ENCODE results near the gene NAGLU. TPM values are rescaled to one million over a fixed set of nuclear protein-coding genes. Genes with fewer than 3 reads are reported as not detected.

The NAGLU gene
- total RNA-seq, 1 donor from 2014 or later, result 14.1 TPM

DNA sequence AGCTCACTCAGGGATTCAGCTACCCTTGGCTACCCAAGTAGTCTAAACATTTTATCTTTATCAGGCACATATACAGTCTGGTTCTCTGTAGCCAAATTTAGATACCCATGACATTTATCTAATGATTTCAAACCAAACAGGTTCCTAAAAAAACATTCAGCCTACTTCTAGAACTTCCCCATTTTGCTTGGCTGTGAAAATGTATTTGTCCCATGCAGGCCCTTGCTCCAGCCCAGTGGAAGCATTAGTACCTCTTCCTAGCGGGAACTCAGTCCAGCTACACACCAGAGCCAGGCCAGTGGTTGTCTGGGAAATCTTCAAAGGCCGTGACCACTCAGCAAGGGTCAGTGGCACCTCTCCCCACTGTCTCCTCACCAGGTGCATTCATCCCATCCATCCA lies 26.2 kb upstream of the NAGLU start:
- Histone ChIP-seq H3K4me1 (ENCODE audit: control insufficient read depth in 3 of 3, insufficient read depth in 3 of 3, low read length in 3 of 3) (peaks cover 4 to 15% (median 14%) of the 10 kb centered on the region in 3 donors), H3K36me3 (ENCODE audit: control insufficient read depth in 3 of 3, insufficient read depth in 3 of 3, low read length in 3 of 3) (peaks cover 57 to 73% (median 66%) of the 10 kb centered on the region in 3 donors), H3K9ac (ENCODE audit: low read depth in 1 of 3, low read length in 3 of 3) (no peak overlapping the region), H3K9me3 (ENCODE audit: control insufficient read depth in 3 of 3, low read length in 3 of 3) (no peaks in the 10 kb centered on the region), H3K4me3 (ENCODE audit: low read length in 3 of 3) (no peak overlapping the region), H3K27me3 (ENCODE audit: control insufficient read depth in 3 of 3, insufficient read depth in 3 of 3, low read length in 3 of 3) (no peaks in the 10 kb centered on the region), H3K27ac (ENCODE audit: low read depth, low read length) (no peak overlapping the region)

GRCh38 chr17:42512246-42512645 lies 23.8 kb upstream of the NAGLU start:
- H3K36me3 ChIP-seq (ENCODE audit: control insufficient read depth in 3 of 3, insufficient read depth in 3 of 3, low read length in 3 of 3), result peaks cover 60 to 75% (median 66%) of the 10 kb centered on the region in 3 donors
- no peak overlapping the region for H3K4me3 ChIP-seq (ENCODE audit: low read length in 3 of 3)
- H3K27ac ChIP-seq (ENCODE audit: low read depth, low read length), result peak overlapping the region; percentile 61
- no peak overlapping the region for H3K9ac ChIP-seq (ENCODE audit: low read depth in 1 of 3, low read length in 3 of 3)
- peaks cover 18 to 28% (median 22%) of the 10 kb centered on the region in 3 donors for H3K4me1 ChIP-seq (ENCODE audit: control insufficient read depth in 3 of 3, insufficient read depth in 3 of 3, low read length in 3 of 3)
- no peaks in the 10 kb centered on the region for H3K9me3 ChIP-seq (ENCODE audit: control insufficient read depth in 3 of 3, low read length in 3 of 3)
- no peaks in the 10 kb centered on the region for H3K27me3 ChIP-seq (ENCODE audit: control insufficient read depth in 3 of 3, insufficient read depth in 3 of 3, low read length in 3 of 3)

DNA sequence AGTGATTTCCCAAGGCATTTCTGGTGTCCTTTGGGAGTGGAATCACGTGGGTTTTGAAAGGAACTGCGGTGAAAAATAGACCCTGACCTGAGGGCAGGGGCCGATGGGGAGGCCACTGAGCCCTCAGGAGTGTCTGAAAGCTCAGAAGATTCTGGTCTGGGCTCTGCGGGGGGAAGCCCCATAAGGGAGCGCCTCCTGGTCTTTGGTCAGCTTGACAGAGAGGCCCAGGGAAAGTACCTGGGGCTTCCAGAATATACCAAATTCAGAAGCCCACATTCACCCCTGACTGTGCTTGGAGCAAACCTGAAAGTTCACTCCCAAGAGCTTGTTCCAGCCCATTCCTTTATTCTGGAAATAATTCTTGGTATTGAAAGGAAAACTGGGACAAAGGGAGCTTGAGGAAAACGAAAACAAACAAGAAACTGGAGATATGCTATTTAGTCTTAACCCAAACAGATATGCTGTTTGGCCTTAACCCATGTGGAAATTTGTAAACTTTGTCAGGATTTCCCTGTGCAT lies 23.2 kb upstream of the NAGLU start:
- peaks cover 55 to 75% (median 60%) of the 10 kb centered on the region in 3 donors for H3K36me3 ChIP-seq (ENCODE audit: control insufficient read depth in 3 of 3, insufficient read depth in 3 of 3, low read length in 3 of 3)
- no peaks in the 10 kb centered on the region for H3K9me3 ChIP-seq (ENCODE audit: control insufficient read depth in 3 of 3, low read length in 3 of 3)
- H3K4me1 ChIP-seq (ENCODE audit: control insufficient read depth in 3 of 3, insufficient read depth in 3 of 3, low read length in 3 of 3), result peaks cover 24 to 33% (median 25%) of the 10 kb centered on the region in 3 donors
- H3K4me3 ChIP-seq (ENCODE audit: low read length in 3 of 3), result no peak overlapping the region
- peak overlapping the region in 1 of 3 donors; percentile 33 for H3K9ac ChIP-seq (ENCODE audit: low read depth in 1 of 3, low read length in 3 of 3)
- H3K27me3 ChIP-seq (ENCODE audit: control insufficient read depth in 3 of 3, insufficient read depth in 3 of 3, low read length in 3 of 3), result no peaks in the 10 kb centered on the region
- peak overlapping the region; percentile 61 for H3K27ac ChIP-seq (ENCODE audit: low read depth, low read length)

GRCh38 chr17:42513686-42514085 lies 22.4 kb upstream of the NAGLU start:
- H3K36me3 ChIP-seq (ENCODE audit: control insufficient read depth in 3 of 3, insufficient read depth in 3 of 3, low read length in 3 of 3), result peaks cover 47 to 72% (median 51%) of the 10 kb centered on the region in 3 donors
- no peak overlapping the region for H3K9ac ChIP-seq (ENCODE audit: low read depth in 1 of 3, low read length in 3 of 3)
- no peaks in the 10 kb centered on the region for H3K27me3 ChIP-seq (ENCODE audit: control insufficient read depth in 3 of 3, insufficient read depth in 3 of 3, low read length in 3 of 3)
- no peaks in the 10 kb centered on the region for H3K9me3 ChIP-seq (ENCODE audit: control insufficient read depth in 3 of 3, low read length in 3 of 3)
- H3K4me3 ChIP-seq (ENCODE audit: low read length in 3 of 3), result no peak overlapping the region
- peaks cover 33 to 42% (median 33%) of the 10 kb centered on the region in 3 donors for H3K4me1 ChIP-seq (ENCODE audit: control insufficient read depth in 3 of 3, insufficient read depth in 3 of 3, low read length in 3 of 3)
- no peak overlapping the region for H3K27ac ChIP-seq (ENCODE audit: low read depth, low read length)

- Histone ChIP-seq H3K36me3 (ENCODE audit: control insufficient read depth in 3 of 3, insufficient read depth in 3 of 3, low read length in 3 of 3) (peaks cover 41 to 66% (median 45%) of the 10 kb centered on the region in 3 donors), H3K27ac (ENCODE audit: low read depth, low read length) (no peak overlapping the region), H3K4me1 (ENCODE audit: control insufficient read depth in 3 of 3, insufficient read depth in 3 of 3, low read length in 3 of 3) (peaks cover 39 to 48% (median 39%) of the 10 kb centered on the region in 3 donors), H3K27me3 (ENCODE audit: control insufficient read depth in 3 of 3, insufficient read depth in 3 of 3, low read length in 3 of 3) (no peaks in the 10 kb centered on the region), H3K9me3 (ENCODE audit: control insufficient read depth in 3 of 3, low read length in 3 of 3) (no peaks in the 10 kb centered on the region), H3K9ac (ENCODE audit: low read depth in 1 of 3, low read length in 3 of 3) (no peak overlapping the region), H3K4me3 (ENCODE audit: low read length in 3 of 3) (no peak overlapping the region)
These were observed 21.8 kb upstream of the NAGLU start for GRCh38 chr17:42514279-42514678.

DNA sequence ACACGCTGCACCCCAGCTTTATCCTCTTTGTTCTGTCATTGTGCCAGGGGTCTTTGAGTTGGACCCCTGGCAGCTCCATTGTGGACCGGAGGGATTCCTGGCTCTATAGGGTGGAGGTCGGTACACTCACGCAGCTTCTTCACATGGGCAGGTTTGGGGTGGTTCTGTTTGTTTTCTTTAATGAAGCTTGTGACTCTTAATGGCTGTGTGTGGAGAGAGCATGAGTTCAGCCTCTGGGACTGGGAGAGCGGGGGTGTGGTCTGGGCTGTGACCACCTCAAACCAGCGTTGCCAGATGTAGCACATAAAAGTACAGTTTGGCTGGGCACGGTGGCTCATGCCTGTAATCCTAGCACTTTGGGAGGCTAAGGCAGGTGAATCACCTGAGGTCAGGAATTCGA lies 21.2 kb upstream of the NAGLU start:
- Histone ChIP-seq H3K4me1 (ENCODE audit: control insufficient read depth in 3 of 3, insufficient read depth in 3 of 3, low read length in 3 of 3) (peaks cover 45 to 54% (median 45%) of the 10 kb centered on the region in 3 donors), H3K27ac (ENCODE audit: low read depth, low read length) (no peak overlapping the region), H3K9ac (ENCODE audit: low read depth in 1 of 3, low read length in 3 of 3) (no peak overlapping the region), H3K4me3 (ENCODE audit: low read length in 3 of 3) (no peak overlapping the region), H3K27me3 (ENCODE audit: control insufficient read depth in 3 of 3, insufficient read depth in 3 of 3, low read length in 3 of 3) (no peaks in the 10 kb centered on the region), H3K9me3 (ENCODE audit: control insufficient read depth in 3 of 3, low read length in 3 of 3) (no peaks in the 10 kb centered on the region), H3K36me3 (ENCODE audit: control insufficient read depth in 3 of 3, insufficient read depth in 3 of 3, low read length in 3 of 3) (peaks cover 36 to 61% (median 40%) of the 10 kb centered on the region in 3 donors)

GRCh38 chr17:42517516-42517915 lies 18.5 kb upstream of the NAGLU start:
- no peaks in the 10 kb centered on the region for H3K27me3 ChIP-seq (ENCODE audit: control insufficient read depth in 3 of 3, insufficient read depth in 3 of 3, low read length in 3 of 3)
- peaks cover 65 to 75% (median 67%) of the 10 kb centered on the region in 3 donors for H3K4me1 ChIP-seq (ENCODE audit: control insufficient read depth in 3 of 3, insufficient read depth in 3 of 3, low read length in 3 of 3)
- H3K36me3 ChIP-seq (ENCODE audit: control insufficient read depth in 3 of 3, insufficient read depth in 3 of 3, low read length in 3 of 3), result peaks cover 35 to 56% (median 36%) of the 10 kb centered on the region in 3 donors
- peak overlapping the region; percentile 92 for H3K27ac ChIP-seq (ENCODE audit: low read depth, low read length)
- H3K9me3 ChIP-seq (ENCODE audit: control insufficient read depth in 3 of 3, low read length in 3 of 3), result no peaks in the 10 kb centered on the region
- peak overlapping the region in 1 of 3 donors; percentile 40 for H3K9ac ChIP-seq (ENCODE audit: low read depth in 1 of 3, low read length in 3 of 3)
- H3K4me3 ChIP-seq (ENCODE audit: low read length in 3 of 3), result no peak overlapping the region

GRCh38 chr17:42518046-42518754 lies 17.8 kb upstream of the NAGLU start:
- no peaks in the 10 kb centered on the region for H3K9me3 ChIP-seq (ENCODE audit: control insufficient read depth in 3 of 3, low read length in 3 of 3)
- H3K36me3 ChIP-seq (ENCODE audit: control insufficient read depth in 3 of 3, insufficient read depth in 3 of 3, low read length in 3 of 3), result peaks cover 35 to 63% (median 42%) of the 10 kb centered on the region in 3 donors
- peak overlapping the region; percentile 92 for H3K27ac ChIP-seq (ENCODE audit: low read depth, low read length)
- no peaks in the 10 kb centered on the region for H3K27me3 ChIP-seq (ENCODE audit: control insufficient read depth in 3 of 3, insufficient read depth in 3 of 3, low read length in 3 of 3)
- H3K4me1 ChIP-seq (ENCODE audit: control insufficient read depth in 3 of 3, insufficient read depth in 3 of 3, low read length in 3 of 3), result peaks cover 69 to 77% (median 73%) of the 10 kb centered on the region in 3 donors
- peak overlapping the region in 2 of 3 donors; percentile 3 to 15 for H3K4me3 ChIP-seq (ENCODE audit: low read length in 3 of 3)
- H3K9ac ChIP-seq (ENCODE audit: low read depth in 1 of 3, low read length in 3 of 3), result peak overlapping the region; percentile 25 to 40 (median 35)

DNA sequence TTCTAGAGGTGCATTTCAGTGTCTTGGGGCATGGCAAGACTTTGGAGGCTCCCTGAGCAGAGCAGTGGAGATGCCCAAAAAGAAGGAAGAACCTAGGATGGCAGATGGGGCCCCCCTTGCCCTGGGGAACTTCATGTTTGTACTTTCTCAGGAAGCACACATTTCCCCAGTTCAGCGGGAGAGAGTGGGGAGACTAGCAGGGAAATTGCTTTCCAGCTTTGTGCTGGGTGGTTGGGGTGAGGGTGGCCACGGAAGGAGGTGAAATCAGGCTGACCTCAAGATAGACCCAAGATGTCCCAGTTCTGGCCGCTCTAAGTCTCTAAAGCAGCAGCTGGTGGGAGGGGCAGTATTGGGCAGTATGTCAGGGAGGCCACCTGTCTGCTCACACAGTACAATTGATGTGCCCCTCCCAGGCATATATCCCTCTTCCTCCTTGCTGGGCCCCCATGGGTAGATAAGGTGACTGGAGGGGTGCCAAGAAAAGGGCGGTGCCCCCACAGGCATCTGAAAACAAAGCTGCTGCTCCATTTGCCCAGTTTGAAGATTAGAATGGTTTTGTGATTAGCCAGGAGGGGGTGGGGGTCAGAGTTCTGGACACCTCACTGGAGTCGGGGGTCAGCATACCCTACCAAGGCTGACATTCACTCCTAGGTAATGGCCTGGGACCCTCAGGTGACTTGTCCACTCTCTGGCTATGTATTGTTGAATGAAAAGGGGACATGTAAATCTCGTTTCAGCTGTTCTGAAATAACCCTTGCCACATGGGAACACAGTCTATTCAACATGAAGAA lies 17.1 kb upstream of the NAGLU start:
- H3K36me3 ChIP-seq (ENCODE audit: control insufficient read depth in 3 of 3, insufficient read depth in 3 of 3, low read length in 3 of 3), result peaks cover 29 to 58% (median 36%) of the 10 kb centered on the region in 3 donors
- peak overlapping the region in 1 of 3 donors; percentile 52 for H3K4me3 ChIP-seq (ENCODE audit: low read length in 3 of 3)
- no peaks in the 10 kb centered on the region for H3K9me3 ChIP-seq (ENCODE audit: control insufficient read depth in 3 of 3, low read length in 3 of 3)
- H3K9ac ChIP-seq (ENCODE audit: low read depth in 1 of 3, low read length in 3 of 3), result peak overlapping the region; percentile 39 to 73 (median 44)
- H3K4me1 ChIP-seq (ENCODE audit: control insufficient read depth in 3 of 3, insufficient read depth in 3 of 3, low read length in 3 of 3), result peaks cover 64 to 76% (median 74%) of the 10 kb centered on the region in 3 donors
- no peaks in the 10 kb centered on the region for H3K27me3 ChIP-seq (ENCODE audit: control insufficient read depth in 3 of 3, insufficient read depth in 3 of 3, low read length in 3 of 3)
- peak overlapping the region; percentile 92 for H3K27ac ChIP-seq (ENCODE audit: low read depth, low read length)
